Panc1 (cell line): ENCODE data around the gene RNF168. TPM values are rescaled to one million over a fixed set of nuclear protein-coding genes. Genes with fewer than 3 reads are reported as not detected.
"Not testable (repeated sequence)": the region's sequence is repeated elsewhere in the genome, so short reads cannot be mapped to it uniquely, and the experiment has no call there.

Source experiments
- ATAC-seq: fragments of 200-7000 bp; cut with Tn5 transposase; 2 replicates; pipeline ENCODE4 v1.9.1; 2020; ENCODE audit warnings: mild to moderate bottlenecking, moderate library complexity
- BruUV-seq: library from RNA; stranded (reverse); fragments of 400-500 nt; replicated peaks from 2 replicates; lab custom pipeline; 2021; lab: Mats Ljungman, UMichigan
- CTCF ChIA-PET: fragments of 300-600 bp; sonication (Branson Sonifier 250); formaldehyde crosslinking; loops from one replicate; lab custom pipeline; 2022; ENCODE audit warnings: antibody characterized with exemption; lab: Charles Lee
- POLR2A ChIA-PET: fragments of 300-600 bp; sonication (Branson Sonifier 250); formaldehyde crosslinking; loops from one replicate; lab custom pipeline; 2022; ENCODE audit warnings: antibody characterized with exemption; lab: Charles Lee
- DNase-seq: peaks from one replicate; pipeline ENCODE4 v3.0.0-alpha.2; 2010; ENCODE audit warnings: low read depth, low spot score
- H3K27ac ChIP-seq: 2 replicates; pipeline ENCODE4 v1.5.1; 2011; ENCODE audit warnings: mild to moderate bottlenecking, low read length, inconsistent platforms
- H3K27me3 ChIP-seq: fragments of 200-500 bp; sonication (Bioruptor generic); 2 replicates; pipeline ENCODE4 v1.6.0; 2014; ENCODE audit warnings: low read length, inconsistent platforms; ENCODE audit not compliant: control insufficient read depth, insufficient read depth
- H3K36me3 ChIP-seq: fragments of 200-500 bp; sonication (Bioruptor generic); 2 replicates; pipeline ENCODE4 v1.5.1; 2014; ENCODE audit warnings: inconsistent platforms, mild to moderate bottlenecking, low read length, moderate library complexity; ENCODE audit not compliant: control insufficient read depth, insufficient read depth
- H3K4me1 ChIP-seq: 2 replicates; pipeline ENCODE4 v1.5.1; 2011; ENCODE audit warnings: inconsistent platforms, mild to moderate bottlenecking, low read length, moderate library complexity; ENCODE audit not compliant: control insufficient read depth, insufficient read depth
- H3K4me3 ChIP-seq, 2 experiments: 2 replicates each; pipeline ENCODE4 v1.5.1; 2011 to 2012; ENCODE audit warnings: low read depth in 2 of 2, low read length in 2 of 2, mild to moderate bottlenecking in 2 of 2, inconsistent platforms in 1 of 2, moderate library complexity in 1 of 2
- H3K9me3 ChIP-seq: fragments of 200-500 bp; sonication (Bioruptor generic); 2 replicates; pipeline ENCODE4 v1.5.1; 2014; ENCODE audit warnings: low read depth, mild to moderate bottlenecking, inconsistent platforms, low read length, moderate library complexity; ENCODE audit not compliant: control insufficient read depth, insufficient read depth
- POLR2AphosphoS5 ChIP-seq: IDR thresholded peaks from 2 replicates; pipeline ENCODE4 v1.6.1; 2012; ENCODE audit warnings: mild to moderate bottlenecking, low read depth, low read length, moderate library complexity
- REST ChIP-seq, 2 experiments: IDR thresholded peaks; 2 replicates each; pipeline ENCODE4 v1.6.1; 2011 to 2012; ENCODE audit warnings: low read depth in 2 of 2, control low read depth in 1 of 2, low read length in 1 of 2, mild to moderate bottlenecking in 1 of 2, moderate library complexity in 1 of 2; ENCODE audit not compliant: insufficient read depth in 1 of 2
- SIN3A ChIP-seq: IDR thresholded peaks from 2 replicates; pipeline ENCODE4 v1.6.1; 2012; ENCODE audit warnings: low read depth, mild to moderate bottlenecking, low read length, moderate library complexity, borderline replicate concordance; ENCODE audit not compliant: insufficient read depth
- TCF7L2 ChIP-seq: IDR thresholded peaks from 2 replicates; pipeline ENCODE4 v1.6.1; 2011; ENCODE audit warnings: mild to moderate bottlenecking, low read depth, low read length, inconsistent platforms
- in situ Hi-C: cut with HindIII; loops from 2 replicates; pipeline ENCODE4 v1.10.0; 2016; ENCODE audit warnings: low sequenced_read_pairs, low pct_unique_long_range_greater_than_20kb
- intact Hi-C: fragments of 100-400 bp; cut with micrococcal nuclease; formaldehyde crosslinking; loops from one replicate; pipeline ENCODE4 v1.10.0; 2022; ENCODE audit not compliant: unreplicated experiment
- total RNA-seq: library from RNA; stranded (reverse); gene quantifications from one replicate; pipeline ENCODE4 v1.2.1, GENCODE V29; 2021; ENCODE audit not compliant: unreplicated experiment
- TF ChIP-seq, protein P1 (sequence below): fragments of 450-650 bp; IDR thresholded peaks from 2 replicates; pipeline ENCODE4 v1.5.1; 2017; ENCODE audit warnings: mild to moderate bottlenecking

Gene RNF168
- total RNA-seq, 1 experiment from 2014 or later: 21.3 TPM

GRCh38 chr3:196421668-196422067 lies 81.9 kb downstream of the RNF168 start:
- H3K9me3 ChIP-seq, H3K27ac ChIP-seq, in situ Hi-C loops, BruUV-seq, H3K4me1 ChIP-seq, DNase-seq, intact Hi-C loops, ATAC-seq, CTCF ChIA-PET, H3K36me3 ChIP-seq, H3K27me3 ChIP-seq, H3K4me3 ChIP-seq: not testable (repeated sequence)
- POLR2A ChIA-PET: interaction anchor here (0.7 kb wide), 1 partner anchor 13 kb away, joined by 5 read pairs; no protein-coding TSS in a partner anchor

- no TSS peak for BruUV-seq
- ChIA-PET POLR2A (no interaction called here), CTCF (no interaction called here)
- no peak overlapping the region for H3K4me3 ChIP-seq
- H3K36me3 ChIP-seq: no peaks in the 10 kb centered on the region
- intact Hi-C loops (no loop called here), in situ Hi-C loops (no loop called here)
- ATAC-seq (no peak), DNase-seq (no peak)
- no peak overlapping the region for H3K27ac ChIP-seq
- no peaks in the 10 kb centered on the region for H3K27me3 ChIP-seq
- TF ChIP-seq REST (IDR thresholded peaks at IDR 0.05; ENCODE audit: insufficient read depth in 1 of 2, low read depth in 2 of 2, low read length in 1 of 2) (no peak), POLR2AphosphoS5 (no peak), TCF7L2 (no peak), SIN3A (no peak)
- TF ChIP-seq, protein P1, sequence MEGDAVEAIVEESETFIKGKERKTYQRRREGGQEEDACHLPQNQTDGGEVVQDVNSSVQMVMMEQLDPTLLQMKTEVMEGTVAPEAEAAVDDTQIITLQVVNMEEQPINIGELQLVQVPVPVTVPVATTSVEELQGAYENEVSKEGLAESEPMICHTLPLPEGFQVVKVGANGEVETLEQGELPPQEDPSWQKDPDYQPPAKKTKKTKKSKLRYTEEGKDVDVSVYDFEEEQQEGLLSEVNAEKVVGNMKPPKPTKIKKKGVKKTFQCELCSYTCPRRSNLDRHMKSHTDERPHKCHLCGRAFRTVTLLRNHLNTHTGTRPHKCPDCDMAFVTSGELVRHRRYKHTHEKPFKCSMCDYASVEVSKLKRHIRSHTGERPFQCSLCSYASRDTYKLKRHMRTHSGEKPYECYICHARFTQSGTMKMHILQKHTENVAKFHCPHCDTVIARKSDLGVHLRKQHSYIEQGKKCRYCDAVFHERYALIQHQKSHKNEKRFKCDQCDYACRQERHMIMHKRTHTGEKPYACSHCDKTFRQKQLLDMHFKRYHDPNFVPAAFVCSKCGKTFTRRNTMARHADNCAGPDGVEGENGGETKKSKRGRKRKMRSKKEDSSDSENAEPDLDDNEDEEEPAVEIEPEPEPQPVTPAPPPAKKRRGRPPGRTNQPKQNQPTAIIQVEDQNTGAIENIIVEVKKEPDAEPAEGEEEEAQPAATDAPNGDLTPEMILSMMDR: no peak
- no peaks in the 10 kb centered on the region; the same call in 1 of the 2 replicates for H3K4me1 ChIP-seq
- H3K9me3 ChIP-seq: no peaks in the 10 kb centered on the region
These were observed 84.2 kb downstream of the RNF168 start for GRCh38 chr3:196419386-196419785.

Other genes with a start within 250 kb of the RNF168 start
- gene PCYT1A, start 216.0 kb downstream of the RNF168 start, total RNA-seq: 96.8 TPM
- 41.4 TPM for gene DYNLT2B, start 185.5 kb downstream of the RNF168 start, total RNA-seq
- not detected for gene TM4SF19, start 165.4 kb downstream of the RNF168 start, total RNA-seq
- gene UBXN7, start 71.3 kb downstream of the RNF168 start, total RNA-seq: 61.7 TPM
- not detected for gene SMCO1, start 11.6 kb upstream of the RNF168 start, total RNA-seq
- 18.6 TPM for gene WDR53, start 64.8 kb upstream of the RNF168 start, total RNA-seq
- gene FBXO45, start 64.9 kb upstream of the RNF168 start, total RNA-seq: 21.6 TPM
- gene NRROS, start 135.9 kb upstream of the RNF168 start, total RNA-seq: 8.8 TPM
- gene CEP19, start 208.5 kb upstream of the RNF168 start, total RNA-seq: 7.1 TPM
- 85.7 TPM for gene PIGX, start 208.6 kb upstream of the RNF168 start, total RNA-seq
- 185 TPM for gene PAK2, start 236.1 kb upstream of the RNF168 start, total RNA-seq